ENCODE measurements around the gene CDCP1. TPM values are rescaled to one million over a fixed set of nuclear protein-coding genes. Genes with fewer than 3 reads are reported as not detected.

Gene CDCP1
- total and polyA plus RNA-seq, 2 experiments from 2014 or later, result 0.12 TPM; not detected in 1

- H3K27me3 ChIP-seq, result no peaks in the 10 kb centered on the region
- H3K27ac ChIP-seq, result no peak overlapping the region
- H3K4me1 ChIP-seq (ENCODE audit: low read depth), result no peaks in the 10 kb centered on the region
- H3K4me3 ChIP-seq, result no peak overlapping the region
- no peak for DNase-seq (ENCODE audit: low read depth in 1 of 2, low spot score in 1 of 2)
- no peaks in the 10 kb centered on the region for H3K9me3 ChIP-seq (ENCODE audit: low read depth)
- TF ChIP-seq CTCF (IDR thresholded peaks at IDR 0.05; ENCODE audit: low read depth, low read length), result no peak
- H3K36me3 ChIP-seq, result no peaks in the 10 kb centered on the region
These were observed 78.7 kb downstream of the CDCP1 start for GRCh38 chr3:45067486-45067885.

- DNase-seq (ENCODE audit: low read depth in 1 of 2, low spot score in 1 of 2), result no peak
- Histone ChIP-seq H3K27ac (no peak overlapping the region), H3K4me1 (ENCODE audit: low read depth) (no peaks in the 10 kb centered on the region), H3K27me3 (no peaks in the 10 kb centered on the region), H3K4me3 (no peak overlapping the region), H3K36me3 (no peaks in the 10 kb centered on the region), H3K9me3 (ENCODE audit: low read depth) (no peaks in the 10 kb centered on the region)
- no peak for TF ChIP-seq CTCF (IDR thresholded peaks at IDR 0.05; ENCODE audit: low read depth, low read length)
These were observed 79.9 kb downstream of the CDCP1 start for GRCh38 chr3:45066109-45066801.

- no peak for TF ChIP-seq CTCF (IDR thresholded peaks at IDR 0.05; ENCODE audit: low read depth, low read length)
- Histone ChIP-seq H3K36me3 (no peaks in the 10 kb centered on the region), H3K27me3 (no peaks in the 10 kb centered on the region), H3K9me3 (ENCODE audit: low read depth) (no peaks in the 10 kb centered on the region), H3K4me1 (ENCODE audit: low read depth) (no peaks in the 10 kb centered on the region), H3K27ac (no peak overlapping the region), H3K4me3 (no peak overlapping the region)
- no peak for DNase-seq (ENCODE audit: low read depth in 1 of 2, low spot score in 1 of 2)
These were observed 80.8 kb downstream of the CDCP1 start for GRCh38 chr3:45065373-45065720.

GRCh38 chr3:45064512-45065372 is 81.4 kb downstream of the CDCP1 start:
- TF ChIP-seq CTCF (IDR thresholded peaks at IDR 0.05; ENCODE audit: low read depth, low read length), result no peak
- Histone ChIP-seq H3K27me3 (no peaks in the 10 kb centered on the region), H3K4me1 (ENCODE audit: low read depth) (no peaks in the 10 kb centered on the region), H3K9me3 (ENCODE audit: low read depth) (no peaks in the 10 kb centered on the region), H3K36me3 (no peaks in the 10 kb centered on the region), H3K27ac (no peak overlapping the region), H3K4me3 (no peak overlapping the region)
- peak in 1 of 2 donors; percentile 88 for DNase-seq (ENCODE audit: low read depth in 1 of 2, low spot score in 1 of 2)

- Histone ChIP-seq H3K4me3 (no peak overlapping the region), H3K36me3 (no peaks in the 10 kb centered on the region), H3K4me1 (ENCODE audit: low read depth) (no peaks in the 10 kb centered on the region), H3K9me3 (ENCODE audit: low read depth) (no peaks in the 10 kb centered on the region), H3K27ac (no peak overlapping the region), H3K27me3 (no peaks in the 10 kb centered on the region)
- TF ChIP-seq CTCF (IDR thresholded peaks at IDR 0.05; ENCODE audit: low read depth, low read length), result no peak
- DNase-seq (ENCODE audit: low read depth in 1 of 2, low spot score in 1 of 2), result no peak
These were observed 83.5 kb downstream of the CDCP1 start for GRCh38 chr3:45062697-45063070.
